ENCODE measurements around the gene TRIM47.

TRIM47 gene

GRCh38 chr17:75845933-75846691 lies 32.3 kb downstream of the TRIM47 start:
- no peak for DNase-seq (ENCODE audit: low read depth)
- no peak for TF ChIP-seq CTCF (conservative IDR thresholded peaks at IDR 0.05; ENCODE audit: low read length)
- H3K4me3 ChIP-seq (ENCODE audit: low read length): no peak overlapping the region

GRCh38 chr17:75845058-75845711 lies 33.2 kb downstream of the TRIM47 start:
- peak; percentile 61 for TF ChIP-seq CTCF (conservative IDR thresholded peaks at IDR 0.05; ENCODE audit: low read length)
- H3K4me3 ChIP-seq (ENCODE audit: low read length): no peak overlapping the region
- peak; percentile 68 for DNase-seq (ENCODE audit: low read depth)

GRCh38 chr17:75844530-75845057 lies 33.8 kb downstream of the TRIM47 start:
- TF ChIP-seq CTCF (conservative IDR thresholded peaks at IDR 0.05; ENCODE audit: low read length): no peak
- DNase-seq (ENCODE audit: low read depth): no peak
- no peak overlapping the region for H3K4me3 ChIP-seq (ENCODE audit: low read length)

- no peak for DNase-seq (ENCODE audit: low read depth)
- H3K4me3 ChIP-seq (ENCODE audit: low read length): no peak within 1 kb of the TSS
These were observed 34.5 kb downstream of the TRIM47 start, which contains the start of gene UNC13D for GRCh38 chr17:75843577-75844529. Gene UNC13D, minus strand, starts transcription at chr17:75844404. Its CDS starts 67 bp downstream, at chr17:75844337.

GRCh38 chr17:75842963-75843576 lies 35.3 kb downstream of the TRIM47 start:
- no peak for TF ChIP-seq CTCF (conservative IDR thresholded peaks at IDR 0.05; ENCODE audit: low read length)
- DNase-seq (ENCODE audit: low read depth): no peak
- no peak overlapping the region for H3K4me3 ChIP-seq (ENCODE audit: low read length)

More at GRCh38 chr17:75843577-75844529, 34.5 kb downstream of the TRIM47 start, which contains the start of gene UNC13D:
- no peak for TF ChIP-seq CTCF (conservative IDR thresholded peaks at IDR 0.05; ENCODE audit: low read length)

- TF ChIP-seq CTCF (conservative IDR thresholded peaks at IDR 0.05; ENCODE audit: low read length): no peak
- H3K4me3 ChIP-seq (ENCODE audit: low read length): no peak overlapping the region
- no peak for DNase-seq (ENCODE audit: low read depth)
These were observed 36.0 kb downstream of the TRIM47 start for GRCh38 chr17:75842411-75842810.

Data from AG10803 (cell line).